OCI-LY7 (cell line): ENCODE measurements around the gene PLCB1. TPM values are rescaled to one million over a fixed set of nuclear protein-coding genes. Genes with fewer than 3 reads are reported as not detected.

Experiments
- BruUV-seq: library from RNA; stranded (reverse); fragments of 400-500 nt; replicated peaks from 2 replicates; lab custom pipeline; 2021; lab: Mats Ljungman, UMichigan
- CTCF ChIA-PET: fragments of 300-600 bp; sonication (Branson Sonifier 250); formaldehyde crosslinking; loops from one replicate; lab custom pipeline; 2022; ENCODE audit warnings: antibody characterized with exemption; ENCODE audit not compliant: unreplicated experiment; lab: Charles Lee
- POLR2A ChIA-PET: fragments of 300-600 bp; sonication (Branson Sonifier 250); formaldehyde crosslinking; loops from one replicate; lab custom pipeline; 2022; ENCODE audit warnings: antibody characterized with exemption; lab: Charles Lee
- DNase-seq: peaks from one replicate; pipeline ENCODE4 v3.0.0-alpha.2; 2015; ENCODE audit warnings: low spot score
- H2AFZ ChIP-seq: fragments of 200-600 bp; sonication (generic), shearing (Covaris generic); 2 replicates; pipeline ENCODE4 v1.6.1; 2014; ENCODE audit warnings: mild to moderate bottlenecking, antibody characterized with exemption, low read length, moderate library complexity
- H3K27ac ChIP-seq: fragments of 200-600 bp; sonication (generic); 2 replicates; pipeline ENCODE4 v1.5.1; 2014; ENCODE audit warnings: mixed run types, low read depth, mild to moderate bottlenecking, moderate library complexity, low read length, inconsistent platforms; ENCODE audit not compliant: poor library complexity, severe bottlenecking
- H3K36me3 ChIP-seq: fragments of 200-600 bp; sonication (generic); 2 replicates; pipeline ENCODE4 v1.6.1; 2014; ENCODE audit warnings: mild to moderate bottlenecking, antibody characterized with exemption, low read length, moderate library complexity, mixed read lengths; ENCODE audit not compliant: insufficient read depth
- H3K4me1 ChIP-seq: fragments of 200-600 bp; sonication (generic); 2 replicates; pipeline ENCODE4 v1.5.1; 2014; ENCODE audit warnings: mild to moderate bottlenecking, low read length; ENCODE audit not compliant: insufficient read depth, poor library complexity, severe bottlenecking
- H3K4me2 ChIP-seq: fragments of 200-600 bp; sonication (generic); 2 replicates; pipeline ENCODE4 v1.6.1; 2014; ENCODE audit warnings: mild to moderate bottlenecking, low read length
- H3K4me3 ChIP-seq: fragments of 200-600 bp; sonication (generic); 2 replicates; pipeline ENCODE4 v1.5.1; 2014; ENCODE audit warnings: mild to moderate bottlenecking, low read depth, low read length; ENCODE audit not compliant: poor library complexity, severe bottlenecking
- H3K79me2 ChIP-seq: fragments of 200-600 bp; sonication (generic); 2 replicates; pipeline ENCODE4 v1.6.1; 2016; ENCODE audit warnings: low read depth, mild to moderate bottlenecking, low read length, moderate library complexity, mixed read lengths; ENCODE audit not compliant: insufficient read depth
- H3K9me2 ChIP-seq: fragments of 200-600 bp; sonication (generic); 2 replicates; pipeline ENCODE4 v1.6.1; 2016; ENCODE audit warnings: mild to moderate bottlenecking, low read length, mixed read lengths; ENCODE audit not compliant: insufficient read depth
- H3K9me3 ChIP-seq: fragments of 200-600 bp; sonication (generic); 2 replicates; pipeline ENCODE4 v1.6.1; 2014; ENCODE audit warnings: mild to moderate bottlenecking, mixed run types, low read length, mixed read lengths
- H4K20me1 ChIP-seq: fragments of 200-600 bp; sonication (generic); 2 replicates; pipeline ENCODE4 v1.6.1; 2014; ENCODE audit warnings: mild to moderate bottlenecking, antibody characterized with exemption, low read length, moderate library complexity, mixed read lengths; ENCODE audit not compliant: insufficient read depth
- CTCF ChIP-seq: fragments of 200-600 bp; sonication (generic); conservative IDR thresholded peaks from 2 replicates; pipeline ENCODE4 v1.5.1; 2014; ENCODE audit warnings: mild to moderate bottlenecking, antibody characterized with exemption, low read length, moderate library complexity, mixed read lengths
- EZH2phosphoT487 ChIP-seq: fragments of 200-600 bp; sonication (generic); IDR thresholded peaks from 2 replicates; pipeline ENCODE4 v1.6.1; 2018; ENCODE audit warnings: low read depth, borderline replicate concordance, mild to moderate bottlenecking, mixed run types, antibody characterized with exemption, low read length, moderate library complexity, mixed read lengths
- intact Hi-C: fragments of 100-400 bp; cut with micrococcal nuclease; formaldehyde crosslinking; loops from one replicate; pipeline ENCODE4 v1.10.0; 2022; ENCODE audit not compliant: unreplicated experiment
- total RNA-seq, 2 experiments: library from RNA; depleted of rRNA in 1 of 2; stranded (reverse); fragments of >200 nt in 1 of 2; shearing (Covaris generic) in 1 of 2; gene quantifications; 2 replicates each; pipeline ENCODE4 v1.2.3, GENCODE V29; 2014 to 2022

Gene PLCB1
- total RNA-seq, 2 experiments from 2014 or later: 14.6 to 30.5 TPM

GRCh38 chr20:8366303-8366923 lies 234.3 kb downstream of the PLCB1 start:
- H2AFZ ChIP-seq: no peak overlapping the region
- no TSS peak for BruUV-seq
- H3K4me2 ChIP-seq: no peak overlapping the region
- POLR2A ChIA-PET: interaction anchor here (0.7 kb wide), 1 partner anchor 321 kb away, joined by 3 read pairs; no protein-coding TSS in a partner anchor
- H3K4me3 ChIP-seq: no peak overlapping the region
- H3K36me3 ChIP-seq: no peaks in the 10 kb centered on the region
- TF ChIP-seq CTCF: no peak
- TF ChIP-seq EZH2phosphoT487: no peak
- H3K27ac ChIP-seq: no peak overlapping the region
- H3K9me2 ChIP-seq: no peaks in the 10 kb centered on the region
- CTCF ChIA-PET: no interaction called here
- peaks cover 11% of the 10 kb centered on the region for H3K4me1 ChIP-seq
- intact Hi-C loops: no loop called here
- no peak for DNase-seq
- H3K79me2 ChIP-seq: no peaks in the 10 kb centered on the region
- no peaks in the 10 kb centered on the region for H3K9me3 ChIP-seq
- no peaks in the 10 kb centered on the region for H4K20me1 ChIP-seq

- intact Hi-C loops: no loop called here
- no peaks in the 10 kb centered on the region for H3K4me1 ChIP-seq
- H3K9me3 ChIP-seq: no peaks in the 10 kb centered on the region
- no peak overlapping the region for H3K27ac ChIP-seq
- CTCF ChIA-PET: no interaction called here
- no peaks in the 10 kb centered on the region for H3K36me3 ChIP-seq
- H4K20me1 ChIP-seq: no peaks in the 10 kb centered on the region
- H3K4me2 ChIP-seq: no peak overlapping the region
- H3K79me2 ChIP-seq: no peaks in the 10 kb centered on the region
- no peaks in the 10 kb centered on the region for H3K9me2 ChIP-seq
- POLR2A ChIA-PET: interaction anchor here (0.7 kb wide), 1 partner anchor 169 kb away, joined by 3 read pairs; no protein-coding TSS in a partner anchor
- H2AFZ ChIP-seq: no peak overlapping the region
- H3K4me3 ChIP-seq: no peak overlapping the region
- no peak for DNase-seq
- no TSS peak for BruUV-seq
- TF ChIP-seq EZH2phosphoT487 (no peak), CTCF (no peak)
These were observed 235.6 kb downstream of the PLCB1 start for GRCh38 chr20:8367689-8368088.

- intact Hi-C loops: no loop called here
- no peak for TF ChIP-seq CTCF
- TF ChIP-seq EZH2phosphoT487: no peak
These were observed 236.6 kb downstream of the PLCB1 start for GRCh38 chr20:8368670-8369069.

More at GRCh38 chr20:8368670-8369069, 236.6 kb downstream of the PLCB1 start:
- H3K79me2 ChIP-seq: no peaks in the 10 kb centered on the region
- ChIA-PET POLR2A (no interaction called here), CTCF (no interaction called here)
- no peak for DNase-seq
- H3K9me3 ChIP-seq: no peaks in the 10 kb centered on the region
- H4K20me1 ChIP-seq: no peaks in the 10 kb centered on the region
- H3K4me2 ChIP-seq: no peak overlapping the region
- no peaks in the 10 kb centered on the region for H3K4me1 ChIP-seq
- no peak overlapping the region for H2AFZ ChIP-seq
- H3K36me3 ChIP-seq: no peaks in the 10 kb centered on the region
- H3K9me2 ChIP-seq: no peaks in the 10 kb centered on the region
- H3K4me3 ChIP-seq: no peak overlapping the region
- H3K27ac ChIP-seq: no peak overlapping the region
- BruUV-seq: no TSS peak
